Suprapubic skin (tissue), 4 donors: ENCODE measurements around the gene CEACAM1.

Experiments used
- CTCF ChIP-seq, 2 donors: fragments of 200-600 bp in 1 of 2; fragments of 450-650 bp in 1 of 2; sonication (generic) in 1 of 2; IDR thresholded peaks; one replicate each; pipeline ENCODE4 v1.5.1; 2016 to 2019; ENCODE audit warnings: antibody characterized with exemption in 2 of 2, mild to moderate bottlenecking in 1 of 2, moderate library complexity in 1 of 2
- EP300 ChIP-seq: sonication (generic); formaldehyde crosslinking; IDR thresholded peaks from one replicate; pipeline ENCODE4 v1.6.1; 2017; ENCODE audit warnings: antibody characterized with exemption
- POLR2A ChIP-seq, 2 donors: fragments of 450-650 bp; IDR thresholded peaks; one replicate each; pipeline ENCODE4 v1.6.1; 2017; ENCODE audit warnings: antibody characterized with exemption in 2 of 2, mild to moderate bottlenecking in 2 of 2, moderate library complexity in 2 of 2
- POLR2AphosphoS5 ChIP-seq, 3 donors: sonication (generic); formaldehyde crosslinking; IDR thresholded peaks; one replicate each; pipeline ENCODE4 v1.6.1; 2017; ENCODE audit warnings: antibody characterized with exemption in 3 of 3

DNA sequence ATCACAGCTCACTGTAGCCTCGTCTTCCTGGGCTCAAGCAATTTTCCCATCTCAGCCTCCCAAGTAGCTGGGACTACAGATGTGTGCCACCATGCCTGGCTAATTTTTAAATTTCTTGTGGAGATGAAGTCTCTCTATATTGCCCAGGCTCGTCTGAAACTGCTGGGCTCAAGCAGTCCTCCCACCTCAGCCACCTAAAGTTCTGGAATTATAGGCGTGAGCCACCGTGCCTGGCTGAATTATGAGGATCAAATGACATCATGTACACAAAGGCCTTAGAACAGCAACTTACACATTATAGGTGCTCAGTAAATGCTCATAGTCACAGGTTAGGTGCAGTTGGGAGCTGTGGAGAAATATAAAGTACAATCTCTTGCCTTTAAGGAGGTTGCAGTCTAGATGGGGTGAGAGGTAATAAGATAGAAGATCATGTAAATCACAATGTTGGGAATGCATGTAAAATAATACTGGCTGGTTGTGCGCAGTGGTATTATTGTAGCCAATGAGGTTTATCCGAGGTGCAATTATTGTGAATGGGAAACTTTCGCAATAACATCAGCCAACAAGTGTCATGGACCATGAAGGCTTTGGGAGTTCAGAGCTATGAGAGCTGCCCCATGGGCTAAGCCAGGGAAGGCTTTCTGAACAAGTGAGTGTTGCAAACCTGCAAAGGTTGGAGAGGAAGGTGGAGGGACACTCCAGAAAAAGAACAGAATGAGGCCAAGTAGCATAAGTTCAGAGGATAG is 55.7 kb downstream of the CEACAM1 start:
- TF ChIP-seq POLR2A (IDR thresholded peaks at IDR 0.05) (no peak), CTCF (IDR thresholded peaks at IDR 0.05) (no peak), EP300 (no peak), POLR2AphosphoS5 (IDR thresholded peaks at IDR 0.05) (no peak)
